Stimulated activated naive CD8-positive, alpha-beta T cell treated with anti-CD3 and anti-CD28 coated beads, Interleukin-15, Interleukin-2, amounts not matched to agents 100 U/mL and 50 U/mL, for 24 hours (primary cell): Measurements from ENCODE around the gene SORCS2.

ENCODE experiments used
- ATAC-seq: fragments of 150-1000 bp; cut with Tn5 transposase; one replicate; pipeline ENCODE4 v1.10.0; 2021
- DNase-seq: peaks from one replicate; pipeline ENCODE4 v3.0.0; 2021

Gene SORCS2

GRCh38 chr4:7415927-7416686, 223.8 kb downstream of the SORCS2 start:
- DNase-seq (no peak), ATAC-seq (no peak)

GRCh38 chr4:7416745-7417432, 224.6 kb downstream of the SORCS2 start:
- DNase-seq (no peak), ATAC-seq (no peak)

GRCh38 chr4:7417639-7418038, 225.3 kb downstream of the SORCS2 start:
- no peak for ATAC-seq
- DNase-seq: no peak

GRCh38 chr4:7418131-7418943, 226.0 kb downstream of the SORCS2 start:
- DNase-seq: no peak
- ATAC-seq: no peak

GRCh38 chr4:7419961-7420660, 227.8 kb downstream of the SORCS2 start:
- DNase-seq: no peak

GRCh38 chr4:7420661-7421040, 228.3 kb downstream of the SORCS2 start:
- DNase-seq: no peak
- no peak for ATAC-seq

More at GRCh38 chr4:7419961-7420660, 227.8 kb downstream of the SORCS2 start:
- ATAC-seq: no peak

- DNase-seq: no peak
Observed at GRCh38 chr4:7421356-7422150, 229.2 kb downstream of the SORCS2 start.

GRCh38 chr4:7422151-7422897, 230.0 kb downstream of the SORCS2 start:
- ATAC-seq (no peak), DNase-seq (no peak)

More at GRCh38 chr4:7421356-7422150, 229.2 kb downstream of the SORCS2 start:
- no peak for ATAC-seq

- ATAC-seq: no peak
- DNase-seq: no peak
Observed at GRCh38 chr4:7422898-7423180, 230.5 kb downstream of the SORCS2 start.

- ATAC-seq (no peak), DNase-seq (no peak)
Observed at GRCh38 chr4:7423391-7423790, 231.1 kb downstream of the SORCS2 start.

GRCh38 chr4:7423801-7424552, 231.6 kb downstream of the SORCS2 start:
- ATAC-seq (no peak), DNase-seq (no peak)

- ATAC-seq (no peak), DNase-seq (no peak)
Observed at GRCh38 chr4:7424553-7425111, 232.3 kb downstream of the SORCS2 start.

GRCh38 chr4:7425124-7425523, 232.8 kb downstream of the SORCS2 start:
- ATAC-seq (no peak), DNase-seq (no peak)

GRCh38 chr4:7425591-7426468, 233.5 kb downstream of the SORCS2 start:
- no peak for ATAC-seq
- no peak for DNase-seq

GRCh38 chr4:7426525-7427171, 234.3 kb downstream of the SORCS2 start:
- ATAC-seq (no peak), DNase-seq (no peak)

- DNase-seq (no peak), ATAC-seq (no peak)
Observed at GRCh38 chr4:7427361-7427760, 235.0 kb downstream of the SORCS2 start.

- DNase-seq (no peak), ATAC-seq (no peak)
Observed at GRCh38 chr4:7427831-7428260, 235.5 kb downstream of the SORCS2 start.
